GM20000 (cell line): ENCODE results near the gene PDGFA.

ENCODE experiments used
- DNase-seq: peaks from one replicate; pipeline ENCODE4 v3.0.0; 2012; ENCODE audit warnings: low spot score
- CTCF ChIP-seq: IDR thresholded peaks from 2 replicates; pipeline ENCODE4 v1.5.1; 2012; ENCODE audit warnings: mild to moderate bottlenecking, control low read depth; ENCODE audit errors: extremely low read depth, missing control alignments

The PDGFA gene

GRCh38 chr7:466465-467191 is 53.0 kb downstream of the PDGFA start:
- no peak for DNase-seq
- no peak for TF ChIP-seq CTCF

- DNase-seq, result no peak
- no peak for TF ChIP-seq CTCF
Measured at GRCh38 chr7:465710-466400, 53.8 kb downstream of the PDGFA start.

GRCh38 chr7:464454-465401 is 54.9 kb downstream of the PDGFA start:
- no peak for DNase-seq
- TF ChIP-seq CTCF, result no peak

DNA sequence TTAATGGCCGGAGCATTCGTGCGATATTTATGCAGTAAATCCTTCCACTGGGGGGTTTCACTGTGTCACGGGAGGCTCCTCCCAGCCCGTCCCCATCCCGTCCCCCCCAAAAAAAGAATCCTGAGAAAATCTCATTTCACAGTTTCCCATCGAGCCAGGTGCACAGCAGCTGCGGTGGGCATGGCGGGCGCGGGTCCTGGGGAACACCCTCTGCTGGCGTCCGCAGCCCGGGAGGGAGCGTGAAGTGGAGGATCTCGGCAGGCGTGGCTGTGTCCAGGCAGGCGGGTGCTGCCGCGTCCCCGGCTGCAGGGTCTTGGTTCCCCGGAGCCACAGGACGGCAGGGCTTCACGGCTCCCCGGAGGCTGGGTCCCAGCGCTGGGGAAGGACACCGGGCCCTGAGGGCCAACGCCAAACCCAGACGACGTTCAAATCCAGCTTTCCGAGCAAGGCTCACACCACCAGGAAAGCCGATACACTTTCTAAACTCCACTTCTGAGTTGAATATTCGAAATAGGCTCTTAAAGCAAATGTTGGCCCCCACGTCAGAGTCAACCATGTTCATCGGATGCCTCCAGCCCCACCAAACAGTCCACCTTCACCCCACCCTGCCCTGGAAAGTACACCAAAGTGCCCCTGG is 55.7 kb downstream of the PDGFA start:
- no peak for TF ChIP-seq CTCF
- no peak for DNase-seq

DNA sequence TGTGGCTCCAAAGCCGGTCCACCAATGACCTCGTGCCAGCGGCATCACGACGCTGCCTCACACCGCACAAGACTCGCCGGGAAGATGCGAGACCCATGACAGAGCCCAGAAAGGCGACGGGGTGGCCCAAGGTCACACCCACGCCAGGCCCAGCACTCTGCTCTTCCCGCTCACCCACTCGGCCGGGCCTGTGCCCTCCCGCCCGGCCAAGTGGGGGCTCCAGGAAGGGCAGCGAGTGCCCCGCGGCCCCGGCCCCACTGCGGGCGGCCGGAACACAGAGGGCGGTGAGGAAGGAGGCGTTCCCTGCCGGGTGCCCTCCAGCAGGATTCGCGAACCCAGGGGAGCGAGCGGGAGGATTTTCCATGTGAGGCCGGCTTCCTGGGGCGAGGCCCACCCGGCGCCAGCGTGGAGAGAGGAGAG is 56.3 kb downstream of the PDGFA start:
- no peak for TF ChIP-seq CTCF
- DNase-seq, result no peak

- TF ChIP-seq CTCF, result no peak
- no peak for DNase-seq
Measured at GRCh38 chr7:462173-463103, 57.2 kb downstream of the PDGFA start.
